Nephron progenitor cell (in vitro differentiated cells): Measurements from ENCODE around the gene NPEPL1.

ENCODE experiments used
- DNase-seq: peaks from one replicate; pipeline ENCODE4 v3.0.0; 2021
- H3K27ac Mint-ChIP-seq: 2 replicates; pipeline ENCODE4 v1.8.0; 2021; ENCODE audit warnings: mild to moderate bottlenecking, moderate library complexity, mixed read lengths
- H3K27me3 Mint-ChIP-seq: 2 replicates; pipeline ENCODE4 v1.8.0; 2021; ENCODE audit warnings: mild to moderate bottlenecking, low read depth, mixed read lengths; ENCODE audit not compliant: poor library complexity
- H3K36me3 Mint-ChIP-seq: 2 replicates; pipeline ENCODE4 v1.8.0; 2021; ENCODE audit warnings: low read depth, mixed read lengths
- H3K4me1 Mint-ChIP-seq: 2 replicates; pipeline ENCODE4 v1.8.0; 2021; ENCODE audit warnings: mixed read lengths
- H3K4me3 Mint-ChIP-seq: 2 replicates; pipeline ENCODE4 v1.8.0; 2021; ENCODE audit warnings: mild to moderate bottlenecking, moderate library complexity, mixed read lengths
- H3K9me3 Mint-ChIP-seq: 2 replicates; pipeline ENCODE4 v1.8.0; 2021; ENCODE audit warnings: mild to moderate bottlenecking, moderate library complexity, mixed read lengths
- CTCF ChIP-seq: fragments of 200-600 bp; sonication (generic); IDR thresholded peaks from 2 replicates; pipeline ENCODE4 v1.5.0; 2021; ENCODE audit warnings: antibody characterized with exemption

The NPEPL1 gene

GRCh38 chr20:58707770-58708169 lies 15.2 kb downstream of the NPEPL1 start:
- no peak overlapping the region for H3K27ac Mint-ChIP-seq
- no peak for DNase-seq
- H3K27me3 Mint-ChIP-seq, result peaks cover 14% of the 10 kb centered on the region
- H3K9me3 Mint-ChIP-seq, result peaks cover 25% of the 10 kb centered on the region
- TF ChIP-seq CTCF, result no peak
- H3K4me1 Mint-ChIP-seq, result peaks cover 31% of the 10 kb centered on the region
- peaks cover 45% of the 10 kb centered on the region for H3K36me3 Mint-ChIP-seq
- H3K4me3 Mint-ChIP-seq, result no peak overlapping the region

GRCh38 chr20:58708246-58708931 lies 15.8 kb downstream of the NPEPL1 start:
- DNase-seq, result no peak
- TF ChIP-seq CTCF, result no peak
- peaks cover 39% of the 10 kb centered on the region for H3K36me3 Mint-ChIP-seq
- H3K9me3 Mint-ChIP-seq, result peaks cover 19% of the 10 kb centered on the region
- peaks cover 14% of the 10 kb centered on the region for H3K27me3 Mint-ChIP-seq
- H3K4me3 Mint-ChIP-seq, result no peak overlapping the region
- H3K27ac Mint-ChIP-seq, result no peak overlapping the region
- peaks cover 31% of the 10 kb centered on the region for H3K4me1 Mint-ChIP-seq

GRCh38 chr20:58709013-58709702 lies 16.6 kb downstream of the NPEPL1 start:
- Mint-ChIP-seq H3K9me3 (peaks cover 13% of the 10 kb centered on the region), H3K27me3 (peaks cover 16% of the 10 kb centered on the region), H3K27ac (no peak overlapping the region), H3K4me1 (peaks cover 31% of the 10 kb centered on the region), H3K4me3 (no peak overlapping the region), H3K36me3 (peaks cover 31% of the 10 kb centered on the region)
- DNase-seq, result no peak
- TF ChIP-seq CTCF, result no peak

- no peak for TF ChIP-seq CTCF
- peaks cover 18% of the 10 kb centered on the region for H3K27me3 Mint-ChIP-seq
- no peak for DNase-seq
- peaks cover 26% of the 10 kb centered on the region for H3K36me3 Mint-ChIP-seq
- peaks cover 31% of the 10 kb centered on the region for H3K4me1 Mint-ChIP-seq
- H3K9me3 Mint-ChIP-seq, result peaks cover 8% of the 10 kb centered on the region
- H3K27ac Mint-ChIP-seq, result no peak overlapping the region
- no peak overlapping the region for H3K4me3 Mint-ChIP-seq
These were observed 17.1 kb downstream of the NPEPL1 start for GRCh38 chr20:58709703-58710039.

GRCh38 chr20:58710481-58711265 lies 18.1 kb downstream of the NPEPL1 start:
- no peak for TF ChIP-seq CTCF
- peaks cover 16% of the 10 kb centered on the region for H3K36me3 Mint-ChIP-seq
- no peak for DNase-seq
- no peaks in the 10 kb centered on the region for H3K9me3 Mint-ChIP-seq
- H3K27ac Mint-ChIP-seq, result no peak overlapping the region
- H3K4me1 Mint-ChIP-seq, result peaks cover 38% of the 10 kb centered on the region
- peaks cover 15% of the 10 kb centered on the region for H3K27me3 Mint-ChIP-seq
- H3K4me3 Mint-ChIP-seq, result no peak overlapping the region
